Glomerular visceral epithelial cell (primary cell): Measurements from ENCODE around the gene LAGE3.
"Not testable (repeated sequence)": the region's sequence is repeated elsewhere in the genome, so short reads cannot be mapped to it uniquely, and the experiment has no call there.

Source experiments
- DNase-seq: peaks from one replicate; pipeline ENCODE4 v3.0.0-alpha.2; 2016; ENCODE audit errors: extremely low spot score

Gene LAGE3

DNA sequence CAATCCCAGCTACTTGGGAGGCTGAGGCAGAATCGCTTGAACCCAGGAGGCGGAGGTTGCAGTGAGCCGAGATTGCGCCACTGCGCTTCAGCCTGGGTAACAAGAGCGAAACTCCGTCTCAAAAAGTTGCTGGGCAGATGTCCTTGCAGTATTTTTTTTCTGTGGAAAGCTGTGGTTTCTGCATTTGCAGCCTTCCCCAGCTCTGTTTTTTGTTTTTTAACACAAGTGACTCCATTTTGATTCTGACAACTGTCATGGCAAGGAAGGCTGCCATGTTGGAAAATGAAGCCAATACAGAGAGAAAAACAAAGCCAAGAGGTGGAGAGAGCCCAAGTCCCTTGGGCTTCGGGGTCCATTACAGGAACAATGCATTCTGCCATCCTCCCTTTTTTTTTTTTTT lies 23.0 kb upstream of the LAGE3 start:
- DNase-seq: no peak

DNA sequence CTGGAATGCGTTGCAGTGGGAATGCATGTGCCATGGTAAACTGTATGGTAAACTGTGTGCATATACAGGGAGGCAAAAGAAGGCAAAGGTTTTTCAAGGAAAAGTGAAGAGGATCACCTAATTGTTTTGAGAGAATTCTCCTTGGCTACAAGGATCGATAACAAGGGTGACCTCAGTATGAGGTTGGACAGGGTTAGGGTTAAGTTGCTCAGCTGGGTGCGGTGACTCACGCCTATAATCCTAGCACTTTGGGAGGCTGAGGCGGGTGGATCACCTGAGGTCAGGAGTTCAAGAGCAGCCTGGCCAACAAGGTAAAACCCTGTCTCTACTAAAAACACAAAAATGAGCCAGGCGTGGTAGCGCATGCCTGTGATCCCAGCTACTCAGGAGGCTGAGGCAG lies 22.3 kb upstream of the LAGE3 start:
- DNase-seq: not testable (repeated sequence)

DNA sequence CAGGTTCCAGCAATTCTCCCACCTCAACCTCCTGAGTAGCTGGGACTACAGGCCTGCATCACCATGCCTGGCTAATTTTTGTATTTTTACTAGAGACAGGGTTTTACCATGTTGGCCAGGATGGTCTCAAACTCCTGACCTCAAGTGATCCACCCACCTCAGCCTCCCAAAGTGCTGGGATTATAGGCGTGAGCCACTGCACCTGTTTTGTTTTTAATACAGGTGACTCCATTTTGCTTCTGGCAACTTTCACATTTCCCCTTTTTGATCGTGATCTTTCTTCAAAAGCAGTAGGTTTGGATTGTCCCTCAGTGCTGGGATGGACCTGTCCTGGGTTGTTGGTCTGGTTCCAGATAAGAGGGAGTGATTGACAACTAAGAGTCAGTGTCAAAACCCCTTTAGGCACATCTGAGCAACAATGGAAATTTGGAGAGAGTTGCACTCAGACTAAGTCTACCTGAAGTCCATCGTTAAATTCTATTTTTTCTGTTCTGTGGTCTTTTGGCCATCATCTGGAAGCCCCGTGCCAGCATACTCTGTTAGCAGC lies 17.6 kb upstream of the LAGE3 start:
- DNase-seq: not testable (repeated sequence)

DNA sequence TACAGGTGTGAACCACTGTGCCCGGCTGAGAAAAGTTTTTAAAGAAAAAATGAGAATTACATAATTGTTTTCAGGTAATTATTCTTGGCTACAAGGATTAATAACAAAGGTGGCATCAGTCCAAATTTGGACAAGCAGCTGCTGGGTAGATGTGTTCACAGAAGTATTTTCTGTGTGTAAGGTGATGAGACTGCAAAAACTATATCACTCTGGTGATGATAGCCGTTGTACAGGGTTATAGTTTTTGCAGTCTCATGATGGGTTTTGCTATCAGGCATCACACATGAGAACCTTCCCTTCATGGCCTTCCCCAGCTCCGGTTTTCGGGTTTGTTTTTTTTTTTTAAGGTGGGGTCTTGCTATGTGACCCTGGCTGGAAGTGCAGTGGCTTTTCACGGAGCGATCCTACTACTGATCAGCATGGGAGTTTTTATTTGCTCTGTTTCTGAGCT lies 16.4 kb upstream of the LAGE3 start:
- no peak for DNase-seq

GRCh38 chrX:154494715-154495114 lies 15.6 kb upstream of the LAGE3 start:
- DNase-seq: no peak

DNA sequence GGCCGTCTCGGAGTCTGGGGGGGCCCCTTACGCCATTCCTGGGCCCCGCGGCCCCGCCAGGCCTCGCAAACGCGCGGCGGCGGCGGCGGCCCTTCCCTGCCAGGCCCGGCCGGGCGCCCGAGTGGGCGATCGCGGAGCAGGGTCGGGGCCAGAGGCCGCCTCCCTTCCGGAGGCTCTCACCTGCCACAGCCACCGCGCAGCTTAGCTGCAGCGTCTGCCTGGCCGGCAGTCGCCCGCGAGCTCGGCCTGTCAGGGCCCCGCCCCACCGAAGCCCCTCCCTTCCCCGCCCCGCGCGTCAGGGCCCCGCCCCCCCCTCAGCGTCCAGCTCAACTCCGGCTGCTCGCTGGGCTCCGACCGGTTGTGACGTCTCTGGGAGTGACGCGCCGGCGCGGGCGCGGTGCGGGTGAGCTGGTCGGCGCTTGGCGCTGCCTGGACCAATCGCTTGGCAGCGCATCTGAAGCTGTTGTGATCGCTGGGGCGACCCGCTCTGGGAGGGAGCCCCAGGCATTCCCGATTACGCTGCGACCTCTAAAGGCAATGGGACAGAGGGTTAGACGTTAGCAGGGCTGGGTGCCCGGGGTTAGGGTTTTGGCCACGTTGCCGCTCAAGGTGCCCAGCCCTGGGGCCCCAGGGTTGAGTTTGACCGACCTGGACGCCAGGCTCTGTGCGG lies 11.5 kb upstream of the LAGE3 start, which contains the start of gene SLC10A3:
TSS of gene SLC10A3 (minus strand) at position 216 of the 670 bp plus-strand sequence. CDS start 1,689 bp downstream, outside the sequence.
- DNase-seq: peak; percentile 93

DNA sequence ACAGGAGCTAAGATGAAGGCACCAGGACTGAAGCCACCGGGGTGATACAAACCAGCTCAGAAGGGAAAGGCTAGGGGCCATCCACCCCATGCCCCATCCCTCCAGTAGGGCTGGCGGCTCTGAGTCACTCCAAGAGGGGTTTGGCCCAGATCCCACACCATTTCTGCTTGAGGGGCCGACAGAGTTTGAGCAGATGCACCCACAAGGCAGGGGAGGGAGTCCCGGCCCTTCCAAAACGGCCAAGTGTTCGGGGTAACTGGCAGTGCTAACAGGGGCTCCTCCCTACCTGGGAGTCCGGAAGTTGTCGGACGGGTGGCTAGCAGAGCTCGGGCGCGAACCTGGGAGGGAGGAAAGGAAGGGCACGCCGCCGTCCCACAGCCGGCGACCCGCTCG lies 10.9 kb upstream of the LAGE3 start:
- DNase-seq: peak; percentile 62

- no peak for DNase-seq
Observed at GRCh38 chrX:154489182-154489581, 10.1 kb upstream of the LAGE3 start.

DNA sequence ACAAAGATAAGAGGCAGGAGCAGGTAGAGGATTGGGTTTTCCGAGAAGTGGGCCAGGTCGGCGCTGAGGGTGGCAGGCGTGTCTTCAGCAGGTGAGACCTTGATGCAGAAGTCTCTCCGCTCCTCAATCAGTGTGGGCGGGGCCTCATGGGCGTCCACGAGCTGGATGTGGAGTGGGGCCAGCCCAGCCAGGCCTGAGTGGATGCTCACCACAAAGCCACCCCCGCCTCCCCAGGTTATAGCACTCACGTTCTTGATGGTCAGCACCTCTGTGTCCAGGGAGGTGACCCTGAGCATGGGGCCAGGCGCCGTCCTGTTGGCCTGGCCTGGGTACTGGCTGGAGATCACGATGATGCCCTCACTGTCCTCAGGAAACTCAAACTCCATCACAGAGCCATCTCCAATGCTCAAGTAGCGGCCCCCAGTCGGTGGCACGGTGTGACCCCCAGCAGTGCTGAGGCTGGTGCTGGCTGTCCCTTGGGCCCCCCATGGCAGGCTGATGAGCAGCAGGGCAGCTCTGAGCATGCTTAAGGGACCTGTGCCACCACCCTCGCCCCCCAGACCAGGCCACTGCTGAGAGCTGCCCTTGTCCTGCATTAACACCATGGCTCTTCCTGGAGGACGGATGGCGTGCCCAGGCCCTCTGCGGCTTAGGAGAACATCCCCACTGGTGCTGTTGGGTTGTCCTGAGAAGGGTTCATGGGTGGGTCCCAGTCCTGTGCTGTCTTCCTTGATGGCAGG lies 9.4 kb upstream of the LAGE3 start:
- DNase-seq: no peak

GRCh38 chrX:154487518-154488290 lies 8.6 kb upstream of the LAGE3 start:
- DNase-seq: no peak

DNA sequence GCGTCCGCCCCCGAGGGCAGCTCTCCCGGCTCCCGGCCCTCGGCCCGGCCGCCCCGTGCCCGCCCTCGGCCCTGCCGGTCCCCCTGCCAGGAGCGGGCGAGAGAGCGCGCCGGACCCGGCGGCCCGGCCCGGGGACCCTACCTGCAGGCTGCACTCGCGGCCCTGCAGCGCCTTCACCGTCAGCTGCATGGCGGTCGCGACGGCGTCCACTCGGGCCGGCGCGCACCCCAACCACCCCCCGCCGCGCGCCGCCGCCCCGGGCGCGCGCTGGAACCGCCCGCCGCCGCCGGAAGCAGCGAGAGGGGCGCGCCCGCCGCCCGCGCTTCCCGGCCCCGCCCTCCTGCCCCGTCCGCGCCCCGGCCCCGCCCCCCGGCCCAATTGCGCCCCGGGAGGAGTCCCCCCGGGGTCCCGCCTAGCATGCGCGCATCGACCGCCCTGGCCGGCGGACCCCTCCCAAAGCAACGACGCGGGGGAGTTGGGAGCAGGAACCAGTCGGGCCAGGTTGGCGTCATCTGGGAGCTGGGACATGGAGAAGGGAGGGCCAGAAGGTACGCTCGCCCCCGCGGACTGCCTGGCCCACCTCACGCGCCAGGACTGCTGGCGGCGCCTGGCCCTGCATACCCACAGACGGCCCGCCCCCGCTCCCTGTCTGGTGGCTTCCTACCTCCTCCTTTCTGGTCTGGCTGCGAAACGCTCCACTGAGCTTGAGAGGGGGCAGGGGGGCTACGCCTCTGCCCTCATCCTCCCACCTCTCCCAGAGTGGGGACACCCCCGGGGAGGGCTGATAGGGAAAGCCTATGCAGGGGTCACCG lies 7.5 kb upstream of the LAGE3 start, which contains the start of gene UBL4A:
TSS of gene UBL4A (minus strand) at position 220 of the 812 bp plus-strand sequence. CDS start at position 189, 31 bp downstream.
- peak; percentile 69 for DNase-seq

- no peak for DNase-seq
Observed at GRCh38 chrX:154486052-154486395, 6.9 kb upstream of the LAGE3 start.

DNA sequence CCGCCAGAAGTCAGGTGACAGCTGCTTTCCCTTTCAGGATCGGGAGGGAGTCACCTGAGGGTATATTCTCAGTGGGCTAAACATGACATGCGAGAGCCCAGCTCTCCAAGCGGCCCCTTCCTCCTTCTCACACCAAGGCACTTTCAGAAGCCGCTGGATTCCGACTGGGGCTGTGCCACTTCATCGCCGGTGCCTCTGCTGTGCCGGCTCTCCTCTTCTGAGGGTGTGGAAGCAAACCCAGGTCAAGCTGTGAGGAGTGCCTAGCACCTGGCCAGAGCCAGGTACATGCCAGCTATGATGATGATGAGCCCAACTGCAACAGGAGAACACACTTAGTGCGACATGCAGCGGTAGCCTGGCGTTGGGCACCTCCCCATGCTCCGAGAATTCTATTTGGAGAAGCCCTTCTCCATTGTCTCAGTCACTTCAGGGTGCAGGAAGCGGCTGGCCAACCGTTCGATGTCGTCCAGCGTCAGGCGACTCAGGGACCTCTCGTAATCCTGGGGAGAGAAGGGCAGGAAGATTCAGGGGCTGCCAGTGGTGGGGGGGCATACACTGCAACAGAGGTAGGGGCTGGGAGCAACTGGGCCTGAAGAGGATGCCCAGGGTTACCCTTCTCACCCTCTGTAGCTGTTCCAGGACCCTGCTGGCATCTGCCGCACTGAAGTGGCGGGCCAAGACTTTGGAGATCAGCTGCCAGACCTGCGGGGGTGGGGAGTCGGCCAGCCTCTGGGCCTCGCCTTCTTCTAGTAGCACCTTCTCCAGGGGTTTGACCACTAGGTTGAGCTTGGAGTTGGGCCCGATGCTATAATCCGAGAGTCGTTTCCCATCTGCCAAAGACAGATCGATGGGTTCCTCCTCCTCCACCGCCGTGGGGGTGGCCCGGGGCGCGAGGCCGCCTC lies 6.3 kb upstream of the LAGE3 start:
- no peak for DNase-seq

- no peak for DNase-seq
Observed at GRCh38 chrX:154484255-154485149, 5.4 kb upstream of the LAGE3 start.

GRCh38 chrX:154483325-154483724 lies 4.2 kb upstream of the LAGE3 start:
- no peak for DNase-seq

- DNase-seq: no peak
Observed at GRCh38 chrX:154482786-154483185, 3.7 kb upstream of the LAGE3 start.

DNA sequence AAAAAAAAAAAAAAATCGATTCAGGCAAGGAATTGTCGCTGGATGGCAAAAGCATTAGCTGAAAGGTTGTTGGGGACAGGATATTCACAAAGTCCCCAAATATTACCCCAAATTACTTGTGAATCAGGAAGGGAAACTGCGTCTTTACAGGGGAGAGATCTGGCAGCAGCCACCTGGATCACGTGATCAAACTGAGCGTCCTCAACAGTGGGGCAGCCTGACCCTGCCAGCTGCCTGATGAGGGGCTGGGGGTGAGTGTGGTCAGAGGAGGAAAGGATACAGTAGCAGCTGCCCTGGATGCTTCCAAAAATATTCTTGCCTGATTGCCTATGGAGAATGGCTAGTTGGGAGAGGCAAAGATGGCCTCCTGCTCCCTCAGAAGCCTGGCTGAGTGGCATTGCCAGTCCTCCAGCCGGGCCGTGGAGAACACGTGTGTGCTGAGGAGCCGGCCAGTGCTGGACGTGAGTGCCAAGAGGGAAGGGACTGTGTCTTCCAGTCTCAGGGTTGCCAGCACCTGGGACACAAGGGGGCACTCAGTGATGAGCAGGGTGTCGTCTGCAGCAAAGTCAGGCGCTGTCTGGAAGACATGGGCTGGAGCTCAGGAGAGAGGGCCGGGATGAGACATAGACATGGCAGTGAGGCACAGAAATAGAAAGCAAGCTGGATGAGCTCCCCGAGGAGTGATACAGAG lies 3.0 kb upstream of the LAGE3 start:
- DNase-seq: no peak

- DNase-seq: no peak
Observed at GRCh38 chrX:154481195-154481594, 2.1 kb upstream of the LAGE3 start.
